Keratinocyte (primary cell): Measurements from ENCODE around the gene KRT73. TPM values are rescaled to one million over a fixed set of nuclear protein-coding genes. Genes with fewer than 3 reads are reported as not detected.

Experiments
- DNase-seq: peaks from one replicate; pipeline ENCODE4 v3.0.0-alpha.2; 2011; ENCODE audit warnings: low read depth, missing footprints, low spot score
- FAIRE-seq: peaks from 2 replicates; lab custom pipeline; 2011; peaks lifted over from hg19 to GRCh38; lab: Jason Lieb, UNC
- H2AFZ ChIP-seq: 2 replicates; pipeline ENCODE4 v1.6.0; 2012; ENCODE audit warnings: low read length, control low read depth, inconsistent platforms; ENCODE audit not compliant: control insufficient read depth
- H3K27ac ChIP-seq: 2 replicates; pipeline ENCODE4 v1.5.1; 2011; ENCODE audit warnings: low read length; ENCODE audit not compliant: control insufficient read depth, insufficient read depth
- H3K27me3 ChIP-seq: 3 replicates; pipeline ENCODE4 v1.6.0; 2011; ENCODE audit warnings: low read length; ENCODE audit not compliant: control insufficient read depth, insufficient read depth; ENCODE audit errors: extremely low read depth
- H3K36me3 ChIP-seq, 2 experiments: 2 replicates in 1 of 2; 3 replicates in 1 of 2; pipeline ENCODE4 v1.5.1; 2011; ENCODE audit warnings: low read length in 2 of 2, mild to moderate bottlenecking in 1 of 2; ENCODE audit not compliant: control insufficient read depth in 2 of 2, insufficient read depth in 2 of 2; ENCODE audit errors: extremely low read depth in 1 of 2
- H3K4me1 ChIP-seq: 3 replicates; pipeline ENCODE4 v1.5.1; 2011; ENCODE audit warnings: low read length; ENCODE audit not compliant: control insufficient read depth, insufficient read depth; ENCODE audit errors: extremely low read depth
- H3K4me2 ChIP-seq: 3 replicates; pipeline ENCODE4 v1.6.0; 2011; ENCODE audit warnings: low read depth, low read length; ENCODE audit not compliant: control insufficient read depth, insufficient read depth; ENCODE audit errors: extremely low read depth
- H3K4me3 ChIP-seq, 3 experiments: fragments of 200-600 bp in 1 of 3; sonication (generic) in 1 of 3; 2 replicates in 2 of 3; 3 replicates in 1 of 3; pipeline ENCODE4 v1.5.1; 2011 to 2016; ENCODE audit warnings: low read length in 3 of 3, mild to moderate bottlenecking in 3 of 3, control low read depth in 2 of 3, inconsistent platforms in 1 of 3, low read depth in 1 of 3, mixed read lengths in 1 of 3, mixed run types in 1 of 3, moderate library complexity in 1 of 3; ENCODE audit not compliant: control insufficient read depth in 2 of 3, insufficient read depth in 2 of 3; ENCODE audit errors: extremely low read depth in 1 of 3
- H3K79me2 ChIP-seq: 2 replicates; pipeline ENCODE4 v1.6.0; 2012; ENCODE audit warnings: low read length; ENCODE audit not compliant: control insufficient read depth, insufficient read depth
- H3K9ac ChIP-seq: 3 replicates; pipeline ENCODE4 v1.6.0; 2011; ENCODE audit warnings: low read length; ENCODE audit not compliant: control insufficient read depth, insufficient read depth; ENCODE audit errors: extremely low read depth
- H3K9me1 ChIP-seq: 3 replicates; pipeline ENCODE4 v1.6.0; 2011; ENCODE audit warnings: low read length; ENCODE audit not compliant: control insufficient read depth, insufficient read depth; ENCODE audit errors: extremely low read depth
- H3K9me3 ChIP-seq: 2 replicates; pipeline ENCODE4 v1.5.1; 2012; ENCODE audit warnings: low read depth, low read length; ENCODE audit not compliant: control insufficient read depth
- H4K20me1 ChIP-seq: 3 replicates; pipeline ENCODE4 v1.6.0; 2011; ENCODE audit warnings: low read length; ENCODE audit not compliant: control insufficient read depth, insufficient read depth; ENCODE audit errors: extremely low read depth
- CTCF ChIP-seq, 3 experiments: IDR thresholded peaks in 1 of 3; conservative IDR thresholded peaks in 1 of 3; optimal IDR thresholded peaks in 1 of 3; 2 replicates in 2 of 3; 3 replicates in 1 of 3; pipeline versions ENCODE3 to v1.5.1; 2011; ENCODE audit warnings: low read length in 3 of 3, mild to moderate bottlenecking in 3 of 3, moderate library complexity in 2 of 3, control low read depth in 1 of 3, inconsistent platforms in 1 of 3; ENCODE audit not compliant: insufficient read depth in 2 of 3; ENCODE audit errors: extremely low read depth in 1 of 3
- EZH2 ChIP-seq: IDR thresholded peaks from one replicate; pipeline ENCODE4 v1.6.1; 2012; ENCODE audit warnings: inconsistent platforms, mild to moderate bottlenecking, low read length, moderate library complexity
- dilution Hi-C: fragments of 300-500 bp; cut with MboI; formaldehyde crosslinking; loops from one replicate; pipeline ENCODE4 v1.7.0; 2020; ENCODE audit warnings: low sequenced_read_pairs; ENCODE audit not compliant: extremely low pct_ligation_motif_present
- polyA plus RNA-seq, 5 experiments: library from polyadenylated mRNA; depleted of rRNA in 3 of 5; stranded (reverse) in 3 of 5; stranded (forward) in 1 of 5; unstranded in 1 of 5; fragments of >200 nt; gene quantifications; 1 replicate in 1 of 5; 2 replicates in 3 of 5; 3 replicates in 1 of 5; pipeline versions ENCODE4 v1.2.1 to v1.2.3, GENCODE V29; 2011 to 2012; ENCODE audit warnings: missing spikeins in 2 of 5, low read depth in 1 of 5, low replicate concordance in 1 of 5

Gene KRT73
- polyA plus RNA-seq, 1 donor (not counting 4 experiments of a cell fraction or from before 2014, with no cell fraction given), result 0.03 TPM

GRCh38 chr12:52581481-52581880 lies 36.9 kb downstream of the KRT73 start:
- H3K9me1 ChIP-seq, result peaks cover 2% of the 10 kb centered on the region
- DNase-seq (peak; percentile 40), FAIRE-seq (peak; percentile 95)
- TF ChIP-seq CTCF (optimal IDR thresholded peaks at IDR 0.05 in 1 of 3, IDR thresholded peaks at IDR 0.05 in 1 of 3, conservative IDR thresholded peaks at IDR 0.05 in 1 of 3; ENCODE audit: extremely low read depth in 1 of 3, insufficient read depth in 2 of 3, low read length in 3 of 3), result no peak
- no peak for TF ChIP-seq EZH2
- H3K27me3 ChIP-seq, result no peaks in the 10 kb centered on the region
- peaks cover 53% of the 10 kb centered on the region for H3K4me1 ChIP-seq
- dilution Hi-C loops, result no loop called here
- no peaks in the 10 kb centered on the region for H3K9me3 ChIP-seq
- H4K20me1 ChIP-seq, result no peaks in the 10 kb centered on the region
- no peak overlapping the region for H2AFZ ChIP-seq
- no peaks in the 10 kb centered on the region for H3K79me2 ChIP-seq
- peak overlapping the region; percentile 90 for H3K27ac ChIP-seq
- H3K4me3 ChIP-seq, result no peak overlapping the region
- H3K9ac ChIP-seq, result peak overlapping the region; percentile 65
- H3K4me2 ChIP-seq, result peak overlapping the region; percentile 81
- no peaks in the 10 kb centered on the region for H3K36me3 ChIP-seq

- no peak for DNase-seq
- H3K27ac ChIP-seq, result peak overlapping the region; percentile 90
- no peaks in the 10 kb centered on the region for H4K20me1 ChIP-seq
- peaks cover 53% of the 10 kb centered on the region for H3K4me1 ChIP-seq
- no peak overlapping the region for H2AFZ ChIP-seq
- H3K9ac ChIP-seq, result peak overlapping the region; percentile 65
- H3K4me3 ChIP-seq, result peak overlapping the region in 1 of 3 experiments; percentile 3
- peaks cover 2% of the 10 kb centered on the region for H3K9me1 ChIP-seq
- dilution Hi-C loops, result no loop called here
- FAIRE-seq, result peak; percentile 5
- no peaks in the 10 kb centered on the region for H3K36me3 ChIP-seq
- no peaks in the 10 kb centered on the region for H3K9me3 ChIP-seq
- no peaks in the 10 kb centered on the region for H3K27me3 ChIP-seq
- TF ChIP-seq EZH2 (no peak), CTCF (optimal IDR thresholded peaks at IDR 0.05 in 1 of 3, IDR thresholded peaks at IDR 0.05 in 1 of 3, conservative IDR thresholded peaks at IDR 0.05 in 1 of 3; ENCODE audit: extremely low read depth in 1 of 3, insufficient read depth in 2 of 3, low read length in 3 of 3) (no peak)
- H3K79me2 ChIP-seq, result no peaks in the 10 kb centered on the region
- H3K4me2 ChIP-seq, result peak overlapping the region; percentile 81
Measured at GRCh38 chr12:52581066-52581465, 37.3 kb downstream of the KRT73 start.
